K562 (cell line): ENCODE results near the gene SLC2A4. TPM values are rescaled to one million over a fixed set of nuclear protein-coding genes. Genes with fewer than 3 reads are reported as not detected.

Experiments used
- BACH1 ChIP-seq: fragments of 200-800 bp; sonication (Bioruptor generic); IDR thresholded peaks from 2 replicates; pipeline ENCODE4 v1.6.1; 2016; ENCODE audit warnings: missing genetic modification characterization, missing compliant biosample characterization
- CTBP1 ChIP-seq: fragments of 450-650 bp; IDR thresholded peaks from 2 replicates; pipeline ENCODE4 v1.6.1; 2016; ENCODE audit warnings: borderline replicate concordance
- DIDO1 ChIP-seq: fragments of 450-650 bp; IDR thresholded peaks from 2 replicates; pipeline ENCODE4 v1.6.1; 2016; ENCODE audit warnings: low read depth, missing biosample characterization, missing genetic modification characterization
- ELF4 ChIP-seq: fragments of 450-650 bp; formaldehyde crosslinking; IDR thresholded peaks from 2 replicates; pipeline ENCODE4 v1.4.0; 2022; ENCODE audit warnings: missing genetic modification characterization
- FOXK1 ChIP-seq: sonication (generic); formaldehyde crosslinking; IDR thresholded peaks from 2 replicates; pipeline ENCODE4 v1.8.0; 2022; ENCODE audit warnings: missing genetic modification reagents, mild to moderate bottlenecking, borderline replicate concordance
- KDM4B ChIP-seq, 2 experiments: fragments of 450-650 bp in 1 of 2; sonication (generic) in 1 of 2; IDR thresholded peaks; 2 replicates each; pipeline ENCODE4 v1.6.1; 2016 to 2017; ENCODE audit warnings: borderline replicate concordance in 2 of 2, antibody characterized with exemption in 1 of 2, low read depth in 1 of 2, mild to moderate bottlenecking in 1 of 2
- MEIS2 ChIP-seq: fragments of 450-650 bp; IDR thresholded peaks from 2 replicates; pipeline ENCODE4 v1.6.1; 2014; ENCODE audit warnings: mild to moderate bottlenecking; ENCODE audit not compliant: partially characterized antibody
- SMARCA5 ChIP-seq: fragments of 450-650 bp; IDR thresholded peaks from 2 replicates; pipeline ENCODE4 v1.6.1; 2016
- polyA plus RNA-seq, 8 experiments: library from polyadenylated mRNA; depleted of rRNA in 4 of 8; stranded (reverse) in 5 of 8; unstranded in 3 of 8; fragments of >200 nt; fragmentation: Nextera tagmentation in 2 of 8; fragmentation: Illumina TruSeq in 1 of 8; extraction: Ambion mirVana in 2 of 8; extraction: Trizol in 1 of 8; gene quantifications; 2 replicates each; pipeline versions ENCODE4 v1.2.1 to v1.2.3, GENCODE V29; 2011 to 2014; ENCODE audit warnings: inconsistent platforms in 1 of 8, missing spikeins in 1 of 8
- total RNA-seq, 7 experiments: library from RNA; depleted of rRNA in 6 of 7; stranded (reverse); fragments of >200 nt in 6 of 7; fragmentation: Illumina TruSeq in 2 of 7; extraction: Trizol in 2 of 7; gene quantifications; 2 replicates each; pipeline versions ENCODE4 v1.2.1 to v1.2.3, GENCODE V29; 2011 to 2021; ENCODE audit warnings: low replicate concordance in 1 of 7
- TF ChIP-seq, protein P1 (sequence below): fragments of 200-600 bp; sonication (generic); IDR thresholded peaks from one replicate; pipeline ENCODE4 v1.6.1; 2012; ENCODE audit warnings: mild to moderate bottlenecking, low read depth, low read length, inconsistent platforms
- TF ChIP-seq, protein P2 (sequence below): sonication (generic); formaldehyde crosslinking; IDR thresholded peaks from 2 replicates; pipeline ENCODE4 v1.8.0; 2023; ENCODE audit warnings: missing genetic modification reagents, mild to moderate bottlenecking, borderline replicate concordance

The SLC2A4 gene
- total and polyA plus RNA-seq, 9 of the 15 experiments (the other 6 are each of a cell fraction or from before 2014, with no cell fraction given): 0.74 to 3.5 (median 1.6) TPM

DNA sequence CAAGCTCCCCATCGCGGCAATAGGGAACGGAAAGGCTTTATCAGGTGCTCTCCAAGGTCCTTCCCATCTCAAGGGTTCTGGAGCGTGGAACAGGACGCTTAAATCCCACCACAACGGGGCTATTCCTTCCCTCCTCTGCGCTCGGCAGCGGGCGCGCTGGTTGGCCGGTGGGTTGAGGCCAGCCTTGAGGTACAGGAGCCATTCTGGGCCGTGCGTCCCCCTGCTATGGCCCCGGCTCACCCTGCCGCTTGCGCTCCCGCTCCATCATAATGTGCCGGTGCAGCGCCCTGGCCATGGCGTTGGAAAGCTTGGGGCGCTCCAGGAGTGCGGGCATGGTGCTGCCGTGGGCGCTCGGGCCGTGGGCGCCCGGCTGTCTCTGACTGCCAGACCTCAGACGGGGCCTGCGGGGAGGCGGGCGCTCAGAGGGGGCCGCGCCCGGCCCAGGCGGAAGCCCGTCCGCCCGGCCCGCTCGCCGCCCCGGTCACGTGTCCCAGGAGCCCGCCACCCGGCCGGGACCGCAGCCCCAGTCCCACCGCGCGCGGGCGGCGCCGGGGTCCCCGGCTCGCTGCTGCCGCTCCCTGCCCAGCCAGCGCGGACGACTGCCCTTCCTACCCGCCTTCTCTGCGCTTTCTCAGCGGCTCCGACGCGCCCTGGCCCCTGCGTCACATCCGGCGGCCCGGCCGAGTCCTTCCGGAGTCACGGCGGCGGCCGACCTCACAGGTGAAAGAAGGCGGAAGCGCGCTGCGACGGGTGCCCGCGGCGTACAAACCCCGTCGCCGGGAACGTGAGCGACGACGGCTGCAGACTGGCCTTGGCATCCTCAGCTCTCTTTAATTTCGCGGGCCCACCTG is 33.4 kb downstream of the SLC2A4 start, which contains the start of gene GPS2 (continued):
- TF ChIP-seq KDM4B (IDR thresholded peaks at IDR 0.05; ENCODE audit: borderline replicate concordance in 2 of 2, low read depth in 1 of 2): peak in 1 of 2 experiments; percentile 66; a peak in 1 of 4 replicates
- TF ChIP-seq, protein P1, sequence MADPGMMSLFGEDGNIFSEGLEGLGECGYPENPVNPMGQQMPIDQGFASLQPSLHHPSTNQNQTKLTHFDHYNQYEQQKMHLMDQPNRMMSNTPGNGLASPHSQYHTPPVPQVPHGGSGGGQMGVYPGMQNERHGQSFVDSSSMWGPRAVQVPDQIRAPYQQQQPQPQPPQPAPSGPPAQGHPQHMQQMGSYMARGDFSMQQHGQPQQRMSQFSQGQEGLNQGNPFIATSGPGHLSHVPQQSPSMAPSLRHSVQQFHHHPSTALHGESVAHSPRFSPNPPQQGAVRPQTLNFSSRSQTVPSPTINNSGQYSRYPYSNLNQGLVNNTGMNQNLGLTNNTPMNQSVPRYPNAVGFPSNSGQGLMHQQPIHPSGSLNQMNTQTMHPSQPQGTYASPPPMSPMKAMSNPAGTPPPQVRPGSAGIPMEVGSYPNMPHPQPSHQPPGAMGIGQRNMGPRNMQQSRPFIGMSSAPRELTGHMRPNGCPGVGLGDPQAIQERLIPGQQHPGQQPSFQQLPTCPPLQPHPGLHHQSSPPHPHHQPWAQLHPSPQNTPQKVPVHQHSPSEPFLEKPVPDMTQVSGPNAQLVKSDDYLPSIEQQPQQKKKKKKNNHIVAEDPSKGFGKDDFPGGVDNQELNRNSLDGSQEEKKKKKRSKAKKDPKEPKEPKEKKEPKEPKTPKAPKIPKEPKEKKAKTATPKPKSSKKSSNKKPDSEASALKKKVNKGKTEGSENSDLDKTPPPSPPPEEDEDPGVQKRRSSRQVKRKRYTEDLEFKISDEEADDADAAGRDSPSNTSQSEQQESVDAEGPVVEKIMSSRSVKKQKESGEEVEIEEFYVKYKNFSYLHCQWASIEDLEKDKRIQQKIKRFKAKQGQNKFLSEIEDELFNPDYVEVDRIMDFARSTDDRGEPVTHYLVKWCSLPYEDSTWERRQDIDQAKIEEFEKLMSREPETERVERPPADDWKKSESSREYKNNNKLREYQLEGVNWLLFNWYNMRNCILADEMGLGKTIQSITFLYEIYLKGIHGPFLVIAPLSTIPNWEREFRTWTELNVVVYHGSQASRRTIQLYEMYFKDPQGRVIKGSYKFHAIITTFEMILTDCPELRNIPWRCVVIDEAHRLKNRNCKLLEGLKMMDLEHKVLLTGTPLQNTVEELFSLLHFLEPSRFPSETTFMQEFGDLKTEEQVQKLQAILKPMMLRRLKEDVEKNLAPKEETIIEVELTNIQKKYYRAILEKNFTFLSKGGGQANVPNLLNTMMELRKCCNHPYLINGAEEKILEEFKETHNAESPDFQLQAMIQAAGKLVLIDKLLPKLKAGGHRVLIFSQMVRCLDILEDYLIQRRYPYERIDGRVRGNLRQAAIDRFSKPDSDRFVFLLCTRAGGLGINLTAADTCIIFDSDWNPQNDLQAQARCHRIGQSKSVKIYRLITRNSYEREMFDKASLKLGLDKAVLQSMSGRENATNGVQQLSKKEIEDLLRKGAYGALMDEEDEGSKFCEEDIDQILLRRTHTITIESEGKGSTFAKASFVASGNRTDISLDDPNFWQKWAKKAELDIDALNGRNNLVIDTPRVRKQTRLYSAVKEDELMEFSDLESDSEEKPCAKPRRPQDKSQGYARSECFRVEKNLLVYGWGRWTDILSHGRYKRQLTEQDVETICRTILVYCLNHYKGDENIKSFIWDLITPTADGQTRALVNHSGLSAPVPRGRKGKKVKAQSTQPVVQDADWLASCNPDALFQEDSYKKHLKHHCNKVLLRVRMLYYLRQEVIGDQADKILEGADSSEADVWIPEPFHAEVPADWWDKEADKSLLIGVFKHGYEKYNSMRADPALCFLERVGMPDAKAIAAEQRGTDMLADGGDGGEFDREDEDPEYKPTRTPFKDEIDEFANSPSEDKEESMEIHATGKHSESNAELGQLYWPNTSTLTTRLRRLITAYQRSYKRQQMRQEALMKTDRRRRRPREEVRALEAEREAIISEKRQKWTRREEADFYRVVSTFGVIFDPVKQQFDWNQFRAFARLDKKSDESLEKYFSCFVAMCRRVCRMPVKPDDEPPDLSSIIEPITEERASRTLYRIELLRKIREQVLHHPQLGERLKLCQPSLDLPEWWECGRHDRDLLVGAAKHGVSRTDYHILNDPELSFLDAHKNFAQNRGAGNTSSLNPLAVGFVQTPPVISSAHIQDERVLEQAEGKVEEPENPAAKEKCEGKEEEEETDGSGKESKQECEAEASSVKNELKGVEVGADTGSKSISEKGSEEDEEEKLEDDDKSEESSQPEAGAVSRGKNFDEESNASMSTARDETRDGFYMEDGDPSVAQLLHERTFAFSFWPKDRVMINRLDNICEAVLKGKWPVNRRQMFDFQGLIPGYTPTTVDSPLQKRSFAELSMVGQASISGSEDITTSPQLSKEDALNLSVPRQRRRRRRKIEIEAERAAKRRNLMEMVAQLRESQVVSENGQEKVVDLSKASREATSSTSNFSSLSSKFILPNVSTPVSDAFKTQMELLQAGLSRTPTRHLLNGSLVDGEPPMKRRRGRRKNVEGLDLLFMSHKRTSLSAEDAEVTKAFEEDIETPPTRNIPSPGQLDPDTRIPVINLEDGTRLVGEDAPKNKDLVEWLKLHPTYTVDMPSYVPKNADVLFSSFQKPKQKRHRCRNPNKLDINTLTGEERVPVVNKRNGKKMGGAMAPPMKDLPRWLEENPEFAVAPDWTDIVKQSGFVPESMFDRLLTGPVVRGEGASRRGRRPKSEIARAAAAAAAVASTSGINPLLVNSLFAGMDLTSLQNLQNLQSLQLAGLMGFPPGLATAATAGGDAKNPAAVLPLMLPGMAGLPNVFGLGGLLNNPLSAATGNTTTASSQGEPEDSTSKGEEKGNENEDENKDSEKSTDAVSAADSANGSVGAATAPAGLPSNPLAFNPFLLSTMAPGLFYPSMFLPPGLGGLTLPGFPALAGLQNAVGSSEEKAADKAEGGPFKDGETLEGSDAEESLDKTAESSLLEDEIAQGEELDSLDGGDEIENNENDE: no peak
- TF ChIP-seq ELF4 (CRISPR knock-in tag): 0 out of 2 replicates have a peak, but pooled peaks have one; percentile 38
- TF ChIP-seq MEIS2: no peak
- TF ChIP-seq FOXK1 (CRISPR knock-in tag): no peak
- peak; percentile 46; the same call in 1 of the 2 replicates for TF ChIP-seq DIDO1
- TF ChIP-seq CTBP1: no peak
- no peak for TF ChIP-seq BACH1 (tag)
- TF ChIP-seq, protein P2, sequence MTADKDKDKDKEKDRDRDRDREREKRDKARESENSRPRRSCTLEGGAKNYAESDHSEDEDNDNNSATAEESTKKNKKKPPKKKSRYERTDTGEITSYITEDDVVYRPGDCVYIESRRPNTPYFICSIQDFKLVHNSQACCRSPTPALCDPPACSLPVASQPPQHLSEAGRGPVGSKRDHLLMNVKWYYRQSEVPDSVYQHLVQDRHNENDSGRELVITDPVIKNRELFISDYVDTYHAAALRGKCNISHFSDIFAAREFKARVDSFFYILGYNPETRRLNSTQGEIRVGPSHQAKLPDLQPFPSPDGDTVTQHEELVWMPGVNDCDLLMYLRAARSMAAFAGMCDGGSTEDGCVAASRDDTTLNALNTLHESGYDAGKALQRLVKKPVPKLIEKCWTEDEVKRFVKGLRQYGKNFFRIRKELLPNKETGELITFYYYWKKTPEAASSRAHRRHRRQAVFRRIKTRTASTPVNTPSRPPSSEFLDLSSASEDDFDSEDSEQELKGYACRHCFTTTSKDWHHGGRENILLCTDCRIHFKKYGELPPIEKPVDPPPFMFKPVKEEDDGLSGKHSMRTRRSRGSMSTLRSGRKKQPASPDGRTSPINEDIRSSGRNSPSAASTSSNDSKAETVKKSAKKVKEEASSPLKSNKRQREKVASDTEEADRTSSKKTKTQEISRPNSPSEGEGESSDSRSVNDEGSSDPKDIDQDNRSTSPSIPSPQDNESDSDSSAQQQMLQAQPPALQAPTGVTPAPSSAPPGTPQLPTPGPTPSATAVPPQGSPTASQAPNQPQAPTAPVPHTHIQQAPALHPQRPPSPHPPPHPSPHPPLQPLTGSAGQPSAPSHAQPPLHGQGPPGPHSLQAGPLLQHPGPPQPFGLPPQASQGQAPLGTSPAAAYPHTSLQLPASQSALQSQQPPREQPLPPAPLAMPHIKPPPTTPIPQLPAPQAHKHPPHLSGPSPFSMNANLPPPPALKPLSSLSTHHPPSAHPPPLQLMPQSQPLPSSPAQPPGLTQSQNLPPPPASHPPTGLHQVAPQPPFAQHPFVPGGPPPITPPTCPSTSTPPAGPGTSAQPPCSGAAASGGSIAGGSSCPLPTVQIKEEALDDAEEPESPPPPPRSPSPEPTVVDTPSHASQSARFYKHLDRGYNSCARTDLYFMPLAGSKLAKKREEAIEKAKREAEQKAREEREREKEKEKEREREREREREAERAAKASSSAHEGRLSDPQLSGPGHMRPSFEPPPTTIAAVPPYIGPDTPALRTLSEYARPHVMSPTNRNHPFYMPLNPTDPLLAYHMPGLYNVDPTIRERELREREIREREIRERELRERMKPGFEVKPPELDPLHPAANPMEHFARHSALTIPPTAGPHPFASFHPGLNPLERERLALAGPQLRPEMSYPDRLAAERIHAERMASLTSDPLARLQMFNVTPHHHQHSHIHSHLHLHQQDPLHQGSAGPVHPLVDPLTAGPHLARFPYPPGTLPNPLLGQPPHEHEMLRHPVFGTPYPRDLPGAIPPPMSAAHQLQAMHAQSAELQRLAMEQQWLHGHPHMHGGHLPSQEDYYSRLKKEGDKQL: no peak
- no peak for TF ChIP-seq SMARCA5
